ENCODE data around the gene PRUNE2. TPM values are rescaled to one million over a fixed set of nuclear protein-coding genes. Genes with fewer than 3 reads are reported as not detected.

The PRUNE2 gene
- total RNA-seq, 1 experiment from 2014 or later = 3.5 TPM

GRCh38 chr9:76662476-76663281, 243.2 kb downstream of the PRUNE2 start:
- ChIA-PET POLR2A (no interaction called here), CTCF (no interaction called here)
- intact Hi-C loops (cut with micrococcal nuclease; ENCODE audit: unreplicated experiment) = no loop called here
- no peak overlapping the region for H3K27ac Mint-ChIP-seq (ENCODE audit: unreplicated experiment)
- H3K27me3 ChIP-seq (replicated peaks; ENCODE audit: control insufficient read depth, insufficient read depth, low read length) = no peaks in the 10 kb centered on the region
- TF ChIP-seq CTCF (IDR thresholded peaks at IDR 0.05; ENCODE audit: insufficient read depth in 1 of 2, low read depth in 1 of 2, low read length in 1 of 2, severe bottlenecking in 1 of 2, unreplicated experiment in 1 of 2) = no peak
- DNase-seq = no peak
- H3K4me3 Mint-ChIP-seq (ENCODE audit: unreplicated experiment) = no peak overlapping the region
- H3K9me3 Mint-ChIP-seq (ENCODE audit: unreplicated experiment) = no peaks in the 10 kb centered on the region
- H3K4me1 ChIP-seq = no peaks in the 10 kb centered on the region
- H3K36me3 Mint-ChIP-seq (ENCODE audit: insufficient read depth, unreplicated experiment) = no peaks in the 10 kb centered on the region
- BruUV-seq (replicated peaks) = no TSS peak
- no peaks in the 10 kb centered on the region for H3K36me3 ChIP-seq (ENCODE audit: control insufficient read depth, insufficient read depth, low read length)
- H3K4me1 Mint-ChIP-seq (ENCODE audit: low read depth, unreplicated experiment) = no peaks in the 10 kb centered on the region
- H3K4me3 ChIP-seq (ENCODE audit: low read depth, low read length) = no peak overlapping the region
- H3K27me3 Mint-ChIP-seq (ENCODE audit: insufficient read depth, unreplicated experiment) = no peaks in the 10 kb centered on the region
- no peaks in the 10 kb centered on the region for H3K9me3 ChIP-seq

GRCh38 chr9:76658510-76659231, 247.2 kb downstream of the PRUNE2 start:
- intact Hi-C loops (cut with micrococcal nuclease; ENCODE audit: unreplicated experiment) = loop anchor here (1.0 to 2.0 kb wide), 2 partner anchors 202 to 212 kb away; no protein-coding TSS in a partner anchor
- DNase-seq = peak in 1 of 2 experiments; percentile 17
- Mint-ChIP-seq H3K36me3 (ENCODE audit: insufficient read depth, unreplicated experiment) (no peaks in the 10 kb centered on the region), H3K27me3 (ENCODE audit: insufficient read depth, unreplicated experiment) (no peaks in the 10 kb centered on the region), H3K4me3 (ENCODE audit: unreplicated experiment) (no peak overlapping the region), H3K9me3 (ENCODE audit: unreplicated experiment) (no peaks in the 10 kb centered on the region), H3K27ac (ENCODE audit: unreplicated experiment) (no peak overlapping the region), H3K4me1 (ENCODE audit: low read depth, unreplicated experiment) (no peaks in the 10 kb centered on the region)
- peak in 1 of 2 experiments; percentile 19 for TF ChIP-seq CTCF (IDR thresholded peaks at IDR 0.05; ENCODE audit: insufficient read depth in 1 of 2, low read depth in 1 of 2, low read length in 1 of 2, severe bottlenecking in 1 of 2, unreplicated experiment in 1 of 2)
- Histone ChIP-seq H3K27me3 (replicated peaks; ENCODE audit: control insufficient read depth, insufficient read depth, low read length) (no peaks in the 10 kb centered on the region), H3K9me3 (no peaks in the 10 kb centered on the region), H3K36me3 (ENCODE audit: control insufficient read depth, insufficient read depth, low read length) (no peaks in the 10 kb centered on the region), H3K4me1 (no peaks in the 10 kb centered on the region), H3K4me3 (ENCODE audit: low read depth, low read length) (no peak overlapping the region)
- BruUV-seq (replicated peaks) = no TSS peak
- ChIA-PET POLR2A (no interaction called here), CTCF (interaction anchor here (1.0 kb wide), 2 partner anchors 200 to 264 kb away, joined by 3 to 5 read pairs; partner anchors contain the start of genes GCNT1 and RFK)

GRCh38 chr9:76657265-76657664, 248.6 kb downstream of the PRUNE2 start:
- Histone ChIP-seq H3K9me3 (no peaks in the 10 kb centered on the region), H3K36me3 (ENCODE audit: control insufficient read depth, insufficient read depth, low read length) (no peaks in the 10 kb centered on the region), H3K27me3 (replicated peaks; ENCODE audit: control insufficient read depth, insufficient read depth, low read length) (no peaks in the 10 kb centered on the region), H3K4me3 (ENCODE audit: low read depth, low read length) (no peak overlapping the region), H3K4me1 (no peaks in the 10 kb centered on the region)
- no TSS peak for BruUV-seq (replicated peaks)
- DNase-seq = no peak
- Mint-ChIP-seq H3K36me3 (ENCODE audit: insufficient read depth, unreplicated experiment) (no peaks in the 10 kb centered on the region), H3K27ac (ENCODE audit: unreplicated experiment) (no peak overlapping the region), H3K4me3 (ENCODE audit: unreplicated experiment) (no peak overlapping the region), H3K27me3 (ENCODE audit: insufficient read depth, unreplicated experiment) (no peaks in the 10 kb centered on the region), H3K4me1 (ENCODE audit: low read depth, unreplicated experiment) (no peaks in the 10 kb centered on the region), H3K9me3 (ENCODE audit: unreplicated experiment) (no peaks in the 10 kb centered on the region)
- ChIA-PET POLR2A (no interaction called here), CTCF (no interaction called here)
- intact Hi-C loops (cut with micrococcal nuclease; ENCODE audit: unreplicated experiment) = no loop called here
- TF ChIP-seq CTCF (IDR thresholded peaks at IDR 0.05; ENCODE audit: insufficient read depth in 1 of 2, low read depth in 1 of 2, low read length in 1 of 2, severe bottlenecking in 1 of 2, unreplicated experiment in 1 of 2) = no peak

Measured in Caco-2 (cell line).